Panc1 (cell line): ENCODE data around the gene HNRNPUL1. TPM values are rescaled to one million over a fixed set of nuclear protein-coding genes. Genes with fewer than 3 reads are reported as not detected.

Source experiments
- ATAC-seq: fragments of 200-7000 bp; cut with Tn5 transposase; 2 replicates; pipeline ENCODE4 v1.9.1; 2020; ENCODE audit warnings: mild to moderate bottlenecking, moderate library complexity
- BruUV-seq: library from RNA; stranded (reverse); fragments of 400-500 nt; replicated peaks from 2 replicates; lab custom pipeline; 2021; lab: Mats Ljungman, UMichigan
- CTCF ChIA-PET: fragments of 300-600 bp; sonication (Branson Sonifier 250); formaldehyde crosslinking; loops from one replicate; lab custom pipeline; 2022; ENCODE audit warnings: antibody characterized with exemption; lab: Charles Lee
- POLR2A ChIA-PET: fragments of 300-600 bp; sonication (Branson Sonifier 250); formaldehyde crosslinking; loops from one replicate; lab custom pipeline; 2022; ENCODE audit warnings: antibody characterized with exemption; lab: Charles Lee
- DNase-seq: peaks from one replicate; pipeline ENCODE4 v3.0.0-alpha.2; 2010; ENCODE audit warnings: low read depth, low spot score
- H3K27ac ChIP-seq: 2 replicates; pipeline ENCODE4 v1.5.1; 2011; ENCODE audit warnings: mild to moderate bottlenecking, low read length, inconsistent platforms
- H3K27me3 ChIP-seq: fragments of 200-500 bp; sonication (Bioruptor generic); 2 replicates; pipeline ENCODE4 v1.6.0; 2014; ENCODE audit warnings: low read length, inconsistent platforms; ENCODE audit not compliant: control insufficient read depth, insufficient read depth
- H3K36me3 ChIP-seq: fragments of 200-500 bp; sonication (Bioruptor generic); 2 replicates; pipeline ENCODE4 v1.5.1; 2014; ENCODE audit warnings: inconsistent platforms, mild to moderate bottlenecking, low read length, moderate library complexity; ENCODE audit not compliant: control insufficient read depth, insufficient read depth
- H3K4me1 ChIP-seq: 2 replicates; pipeline ENCODE4 v1.5.1; 2011; ENCODE audit warnings: inconsistent platforms, mild to moderate bottlenecking, low read length, moderate library complexity; ENCODE audit not compliant: control insufficient read depth, insufficient read depth
- H3K4me3 ChIP-seq, 2 experiments: 2 replicates each; pipeline ENCODE4 v1.5.1; 2011 to 2012; ENCODE audit warnings: low read depth in 2 of 2, low read length in 2 of 2, mild to moderate bottlenecking in 2 of 2, inconsistent platforms in 1 of 2, moderate library complexity in 1 of 2
- H3K9me3 ChIP-seq: fragments of 200-500 bp; sonication (Bioruptor generic); 2 replicates; pipeline ENCODE4 v1.5.1; 2014; ENCODE audit warnings: low read depth, mild to moderate bottlenecking, inconsistent platforms, low read length, moderate library complexity; ENCODE audit not compliant: control insufficient read depth, insufficient read depth
- POLR2AphosphoS5 ChIP-seq: IDR thresholded peaks from 2 replicates; pipeline ENCODE4 v1.6.1; 2012; ENCODE audit warnings: mild to moderate bottlenecking, low read depth, low read length, moderate library complexity
- REST ChIP-seq, 2 experiments: IDR thresholded peaks; 2 replicates each; pipeline ENCODE4 v1.6.1; 2011 to 2012; ENCODE audit warnings: low read depth in 2 of 2, control low read depth in 1 of 2, low read length in 1 of 2, mild to moderate bottlenecking in 1 of 2, moderate library complexity in 1 of 2; ENCODE audit not compliant: insufficient read depth in 1 of 2
- SIN3A ChIP-seq: IDR thresholded peaks from 2 replicates; pipeline ENCODE4 v1.6.1; 2012; ENCODE audit warnings: low read depth, mild to moderate bottlenecking, low read length, moderate library complexity, borderline replicate concordance; ENCODE audit not compliant: insufficient read depth
- TCF7L2 ChIP-seq: IDR thresholded peaks from 2 replicates; pipeline ENCODE4 v1.6.1; 2011; ENCODE audit warnings: mild to moderate bottlenecking, low read depth, low read length, inconsistent platforms
- in situ Hi-C: cut with HindIII; loops from 2 replicates; pipeline ENCODE4 v1.10.0; 2016; ENCODE audit warnings: low sequenced_read_pairs, low pct_unique_long_range_greater_than_20kb
- intact Hi-C: fragments of 100-400 bp; cut with micrococcal nuclease; formaldehyde crosslinking; loops from one replicate; pipeline ENCODE4 v1.10.0; 2022; ENCODE audit not compliant: unreplicated experiment
- total RNA-seq: library from RNA; stranded (reverse); gene quantifications from one replicate; pipeline ENCODE4 v1.2.1, GENCODE V29; 2021; ENCODE audit not compliant: unreplicated experiment
- TF ChIP-seq, protein P1 (sequence below): fragments of 450-650 bp; IDR thresholded peaks from 2 replicates; pipeline ENCODE4 v1.5.1; 2017; ENCODE audit warnings: mild to moderate bottlenecking

Gene HNRNPUL1
- total RNA-seq, 1 experiment from 2014 or later: 183 TPM

GRCh38 chr19:41219924-41220567, 44.1 kb upstream of the HNRNPUL1 start:
- Histone ChIP-seq H3K27me3 (no peaks in the 10 kb centered on the region), H3K9me3 (no peaks in the 10 kb centered on the region), H3K27ac (peak overlapping the region; percentile 84), H3K4me1 (peaks cover 33% of the 10 kb centered on the region), H3K36me3 (no peaks in the 10 kb centered on the region), H3K4me3 (peak overlapping the region; percentile 56 to 80)
- ATAC-seq: 0 out of 2 replicates have a peak, but pooled peaks have one; percentile 10
- in situ Hi-C loops (no loop called here), intact Hi-C loops (no loop called here)
- BruUV-seq: no TSS peak
- TF ChIP-seq REST (IDR thresholded peaks at IDR 0.05; ENCODE audit: insufficient read depth in 1 of 2, low read depth in 2 of 2, low read length in 1 of 2) (no peak), POLR2AphosphoS5 (no peak; the same call in 1 of the 2 replicates), SIN3A (no peak), TCF7L2 (no peak)
- TF ChIP-seq, protein P1, sequence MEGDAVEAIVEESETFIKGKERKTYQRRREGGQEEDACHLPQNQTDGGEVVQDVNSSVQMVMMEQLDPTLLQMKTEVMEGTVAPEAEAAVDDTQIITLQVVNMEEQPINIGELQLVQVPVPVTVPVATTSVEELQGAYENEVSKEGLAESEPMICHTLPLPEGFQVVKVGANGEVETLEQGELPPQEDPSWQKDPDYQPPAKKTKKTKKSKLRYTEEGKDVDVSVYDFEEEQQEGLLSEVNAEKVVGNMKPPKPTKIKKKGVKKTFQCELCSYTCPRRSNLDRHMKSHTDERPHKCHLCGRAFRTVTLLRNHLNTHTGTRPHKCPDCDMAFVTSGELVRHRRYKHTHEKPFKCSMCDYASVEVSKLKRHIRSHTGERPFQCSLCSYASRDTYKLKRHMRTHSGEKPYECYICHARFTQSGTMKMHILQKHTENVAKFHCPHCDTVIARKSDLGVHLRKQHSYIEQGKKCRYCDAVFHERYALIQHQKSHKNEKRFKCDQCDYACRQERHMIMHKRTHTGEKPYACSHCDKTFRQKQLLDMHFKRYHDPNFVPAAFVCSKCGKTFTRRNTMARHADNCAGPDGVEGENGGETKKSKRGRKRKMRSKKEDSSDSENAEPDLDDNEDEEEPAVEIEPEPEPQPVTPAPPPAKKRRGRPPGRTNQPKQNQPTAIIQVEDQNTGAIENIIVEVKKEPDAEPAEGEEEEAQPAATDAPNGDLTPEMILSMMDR: no peak
- ChIA-PET CTCF (no interaction called here), POLR2A (no interaction called here)
- no peak for DNase-seq

DNA sequence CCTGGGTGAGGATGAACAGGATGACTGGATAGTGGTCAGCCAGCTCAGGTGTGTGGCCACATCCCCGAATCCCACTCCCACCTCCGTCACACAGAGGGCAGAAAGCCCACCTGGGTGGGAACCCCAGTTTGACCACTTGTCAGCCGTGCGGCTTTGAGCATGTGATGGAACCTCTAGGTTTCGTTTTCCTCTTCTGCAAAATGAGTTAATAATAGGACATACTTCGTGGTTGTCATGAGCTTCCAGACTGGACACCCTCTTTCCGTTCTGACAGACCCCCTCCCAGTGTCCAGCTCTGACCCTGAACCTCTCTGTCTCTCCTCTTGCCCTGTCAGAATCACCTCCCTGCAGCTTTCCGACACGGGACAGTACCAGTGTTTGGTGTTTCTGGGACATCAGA, 43.4 kb upstream of the HNRNPUL1 start:
- Histone ChIP-seq H3K27me3 (no peaks in the 10 kb centered on the region), H3K27ac (peak overlapping the region; percentile 84), H3K9me3 (no peaks in the 10 kb centered on the region), H3K4me3 (peak overlapping the region; percentile 56 to 80), H3K4me1 (peaks cover 33% of the 10 kb centered on the region), H3K36me3 (no peaks in the 10 kb centered on the region)
- POLR2A ChIA-PET: no interaction called here
- in situ Hi-C loops: no loop called here
- intact Hi-C loops: no loop called here
- no TSS peak for BruUV-seq
- ATAC-seq (no peak), DNase-seq (no peak)
- TF ChIP-seq TCF7L2 (no peak), SIN3A (no peak)
- TF ChIP-seq, protein P1: no peak
- CTCF ChIA-PET: interaction anchor here (1.0 kb wide), 1 partner anchor 17 kb away, joined by 8 read pairs; no protein-coding TSS in a partner anchor
